ENCODE results near the gene NBPF6. TPM values are rescaled to one million over a fixed set of nuclear protein-coding genes. Genes with fewer than 3 reads are reported as not detected.
"Not testable (repeated sequence)": the region's sequence is repeated elsewhere in the genome, so short reads cannot be mapped to it uniquely, and the experiment has no call there.

The NBPF6 gene
- total RNA-seq, 1 donor from 2014 or later = not detected

DNA sequence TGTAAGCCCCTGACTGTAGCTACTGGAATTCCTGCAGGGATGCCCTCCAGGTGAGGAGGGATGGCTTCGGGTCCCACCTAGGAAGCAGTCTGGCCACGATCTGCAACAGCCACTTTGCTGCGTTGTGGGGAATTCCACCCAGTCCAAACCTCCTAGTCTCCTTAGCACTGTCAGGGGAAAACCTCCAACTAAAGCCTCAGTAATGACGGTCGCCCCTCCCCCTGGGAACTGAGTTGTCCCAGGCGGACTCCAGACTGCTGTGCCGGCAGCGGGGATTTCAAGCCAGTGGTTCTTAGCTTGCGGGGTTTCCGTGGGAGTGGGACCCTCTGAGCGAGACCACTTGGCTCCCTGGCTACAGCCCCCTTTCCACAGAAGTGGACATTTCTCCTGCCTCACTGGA is 18.1 kb upstream of the NBPF6 start:
- not testable (repeated sequence) for H3K4me3 ChIP-seq (ENCODE audit: insufficient read depth, low read depth, low read length); H3K4me1 ChIP-seq (ENCODE audit: insufficient read depth, low read length); FAIRE-seq; H3K9ac ChIP-seq (ENCODE audit: low read length); H3K27me3 ChIP-seq (ENCODE audit: insufficient read depth, low read length); H4K20me1 ChIP-seq (ENCODE audit: insufficient read depth, low read length); H3K4me2 ChIP-seq (ENCODE audit: low read length); H3K27me3 Mint-ChIP-seq (ENCODE audit: low read depth, unreplicated experiment); H3K9me3 ChIP-seq (ENCODE audit: insufficient read depth, low read depth, low read length); H3K9me3 Mint-ChIP-seq (ENCODE audit: unreplicated experiment); H3K36me3 ChIP-seq (ENCODE audit: insufficient read depth, low read length); H3K4me1 Mint-ChIP-seq (ENCODE audit: low read depth, unreplicated experiment); H3K36me3 Mint-ChIP-seq (ENCODE audit: low read depth, unreplicated experiment); H3K27ac Mint-ChIP-seq (ENCODE audit: unreplicated experiment); H2AFZ ChIP-seq (ENCODE audit: low read depth, low read length); H3K27ac ChIP-seq (ENCODE audit: low read depth, low read length); H3K79me2 ChIP-seq (ENCODE audit: insufficient read depth, low read length); H3K4me3 Mint-ChIP-seq (ENCODE audit: unreplicated experiment); DNase-seq (ENCODE audit: low read depth)

DNA sequence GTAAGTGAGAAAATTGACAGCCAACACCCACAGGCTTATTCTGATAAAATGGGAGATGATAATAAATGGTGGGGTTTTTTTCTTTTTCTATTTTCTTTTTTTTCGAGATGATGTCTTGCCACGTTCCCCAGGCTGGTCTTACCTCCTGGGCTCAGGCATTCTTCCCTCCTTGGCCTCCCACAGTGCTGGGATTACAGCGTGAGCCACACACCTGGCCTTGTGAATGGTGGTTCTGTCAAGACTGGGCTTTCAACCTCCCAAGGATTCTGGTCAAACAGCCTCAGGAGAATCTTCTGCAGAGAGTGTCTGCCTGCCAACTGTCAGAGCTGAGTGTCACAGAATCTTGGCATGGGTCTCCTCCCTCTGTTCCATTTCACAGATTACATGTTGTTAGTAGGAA is 16.7 kb upstream of the NBPF6 start:
- not testable (repeated sequence) for H3K4me2 ChIP-seq (ENCODE audit: low read length); H3K36me3 Mint-ChIP-seq (ENCODE audit: low read depth, unreplicated experiment); H3K79me2 ChIP-seq (ENCODE audit: insufficient read depth, low read length); H3K27me3 Mint-ChIP-seq (ENCODE audit: low read depth, unreplicated experiment); H2AFZ ChIP-seq (ENCODE audit: low read depth, low read length); H3K4me3 Mint-ChIP-seq (ENCODE audit: unreplicated experiment); H3K9ac ChIP-seq (ENCODE audit: low read length); H3K27ac Mint-ChIP-seq (ENCODE audit: unreplicated experiment); H3K36me3 ChIP-seq (ENCODE audit: insufficient read depth, low read length); H3K4me1 ChIP-seq (ENCODE audit: insufficient read depth, low read length); H3K4me3 ChIP-seq (ENCODE audit: insufficient read depth, low read depth, low read length); H3K27me3 ChIP-seq (ENCODE audit: insufficient read depth, low read length); DNase-seq (ENCODE audit: low read depth); FAIRE-seq; H4K20me1 ChIP-seq (ENCODE audit: insufficient read depth, low read length); H3K9me3 ChIP-seq (ENCODE audit: insufficient read depth, low read depth, low read length); H3K27ac ChIP-seq (ENCODE audit: low read depth, low read length); H3K9me3 Mint-ChIP-seq (ENCODE audit: unreplicated experiment); H3K4me1 Mint-ChIP-seq (ENCODE audit: low read depth, unreplicated experiment)

DNA sequence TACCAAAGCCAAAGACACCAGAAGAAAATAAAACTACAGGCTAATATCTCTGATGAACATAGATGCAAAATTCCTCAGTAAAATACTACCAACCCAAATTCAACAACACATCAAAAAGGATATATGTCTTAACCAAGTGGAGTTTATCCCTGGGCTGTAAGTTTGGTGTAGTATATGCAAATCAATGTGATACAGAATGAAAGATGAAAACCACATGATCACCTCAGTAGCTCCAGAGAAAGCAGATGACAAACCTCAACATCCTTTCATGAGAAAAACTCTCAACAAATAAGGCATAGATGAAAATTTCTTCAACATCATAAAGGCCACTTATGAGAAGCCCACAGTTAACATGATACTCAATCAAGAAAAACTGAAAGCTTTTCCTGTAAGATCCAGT is 11.6 kb upstream of the NBPF6 start:
- not testable (repeated sequence) for H3K27me3 ChIP-seq (ENCODE audit: insufficient read depth, low read length); H3K36me3 ChIP-seq (ENCODE audit: insufficient read depth, low read length); H2AFZ ChIP-seq (ENCODE audit: low read depth, low read length); H3K27ac ChIP-seq (ENCODE audit: low read depth, low read length); H4K20me1 ChIP-seq (ENCODE audit: insufficient read depth, low read length); H3K4me3 ChIP-seq (ENCODE audit: insufficient read depth, low read depth, low read length); H3K27ac Mint-ChIP-seq (ENCODE audit: unreplicated experiment); H3K9ac ChIP-seq (ENCODE audit: low read length); H3K4me2 ChIP-seq (ENCODE audit: low read length); H3K9me3 Mint-ChIP-seq (ENCODE audit: unreplicated experiment); H3K36me3 Mint-ChIP-seq (ENCODE audit: low read depth, unreplicated experiment); H3K4me1 Mint-ChIP-seq (ENCODE audit: low read depth, unreplicated experiment); H3K79me2 ChIP-seq (ENCODE audit: insufficient read depth, low read length); H3K4me3 Mint-ChIP-seq (ENCODE audit: unreplicated experiment); H3K27me3 Mint-ChIP-seq (ENCODE audit: low read depth, unreplicated experiment); DNase-seq (ENCODE audit: low read depth); H3K9me3 ChIP-seq (ENCODE audit: insufficient read depth, low read depth, low read length); H3K4me1 ChIP-seq (ENCODE audit: insufficient read depth, low read length)
- peak; percentile 79 for FAIRE-seq

DNA sequence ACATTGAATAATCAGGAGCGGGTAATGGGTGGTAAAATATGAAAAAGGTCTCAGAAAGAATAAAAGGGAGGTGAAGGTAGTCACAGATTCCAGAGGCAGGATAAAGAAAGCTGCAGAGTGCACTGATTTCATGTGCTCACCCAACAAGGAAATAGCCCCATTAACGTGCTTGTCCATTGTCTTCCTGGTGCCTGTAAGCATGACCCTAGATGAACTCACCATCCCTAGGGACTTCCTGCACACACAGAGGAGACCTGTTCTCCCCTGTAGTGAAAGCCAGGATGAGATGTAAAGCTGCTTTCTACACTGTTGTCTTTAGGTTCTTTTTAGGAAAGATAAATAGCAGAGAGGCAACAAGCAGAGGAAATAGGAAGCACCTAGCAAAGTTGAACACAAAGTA is 4.4 kb downstream of the NBPF6 start:
- not testable (repeated sequence) for H3K4me2 ChIP-seq (ENCODE audit: low read length); H3K4me3 Mint-ChIP-seq (ENCODE audit: unreplicated experiment); H3K9me3 ChIP-seq (ENCODE audit: insufficient read depth, low read depth, low read length); H3K4me1 Mint-ChIP-seq (ENCODE audit: low read depth, unreplicated experiment); H3K9ac ChIP-seq (ENCODE audit: low read length); H3K9me3 Mint-ChIP-seq (ENCODE audit: unreplicated experiment); H3K27ac ChIP-seq (ENCODE audit: low read depth, low read length); H3K36me3 Mint-ChIP-seq (ENCODE audit: low read depth, unreplicated experiment); H3K4me3 ChIP-seq (ENCODE audit: insufficient read depth, low read depth, low read length); H2AFZ ChIP-seq (ENCODE audit: low read depth, low read length); H3K27me3 Mint-ChIP-seq (ENCODE audit: low read depth, unreplicated experiment); H3K27ac Mint-ChIP-seq (ENCODE audit: unreplicated experiment); H3K4me1 ChIP-seq (ENCODE audit: insufficient read depth, low read length); FAIRE-seq; DNase-seq (ENCODE audit: low read depth); H3K79me2 ChIP-seq (ENCODE audit: insufficient read depth, low read length); H3K36me3 ChIP-seq (ENCODE audit: insufficient read depth, low read length); H3K27me3 ChIP-seq (ENCODE audit: insufficient read depth, low read length); H4K20me1 ChIP-seq (ENCODE audit: insufficient read depth, low read length)

DNA sequence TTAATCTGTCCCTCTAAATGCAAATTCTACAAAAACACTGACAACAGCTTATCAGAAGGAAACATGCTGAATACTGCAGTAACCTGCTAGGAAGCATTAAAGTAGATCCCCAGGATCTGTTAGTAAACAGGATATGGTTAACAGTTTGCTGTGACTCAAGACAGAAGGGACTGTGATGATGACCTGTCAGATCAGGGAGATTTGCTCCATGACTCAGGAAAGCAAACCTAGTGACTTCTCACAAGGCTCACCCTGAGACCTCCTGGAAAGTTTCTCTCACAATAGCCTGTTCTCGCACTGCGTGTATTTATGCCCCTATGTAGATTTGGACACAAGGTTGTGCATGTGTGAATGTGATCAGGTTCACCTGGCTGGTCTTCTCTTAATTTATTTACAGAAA is 8.5 kb downstream of the NBPF6 start:
- not testable (repeated sequence) for H3K9ac ChIP-seq (ENCODE audit: low read length); H3K4me3 ChIP-seq (ENCODE audit: insufficient read depth, low read depth, low read length); H3K9me3 ChIP-seq (ENCODE audit: insufficient read depth, low read depth, low read length); H3K27ac Mint-ChIP-seq (ENCODE audit: unreplicated experiment); H3K27me3 ChIP-seq (ENCODE audit: insufficient read depth, low read length); H3K4me2 ChIP-seq (ENCODE audit: low read length); DNase-seq (ENCODE audit: low read depth); H3K36me3 Mint-ChIP-seq (ENCODE audit: low read depth, unreplicated experiment); H3K9me3 Mint-ChIP-seq (ENCODE audit: unreplicated experiment); H3K4me3 Mint-ChIP-seq (ENCODE audit: unreplicated experiment); H3K79me2 ChIP-seq (ENCODE audit: insufficient read depth, low read length); H2AFZ ChIP-seq (ENCODE audit: low read depth, low read length); FAIRE-seq; H3K4me1 Mint-ChIP-seq (ENCODE audit: low read depth, unreplicated experiment); H3K27ac ChIP-seq (ENCODE audit: low read depth, low read length); H3K4me1 ChIP-seq (ENCODE audit: insufficient read depth, low read length); H3K36me3 ChIP-seq (ENCODE audit: insufficient read depth, low read length); H3K27me3 Mint-ChIP-seq (ENCODE audit: low read depth, unreplicated experiment); H4K20me1 ChIP-seq (ENCODE audit: insufficient read depth, low read length)

DNA sequence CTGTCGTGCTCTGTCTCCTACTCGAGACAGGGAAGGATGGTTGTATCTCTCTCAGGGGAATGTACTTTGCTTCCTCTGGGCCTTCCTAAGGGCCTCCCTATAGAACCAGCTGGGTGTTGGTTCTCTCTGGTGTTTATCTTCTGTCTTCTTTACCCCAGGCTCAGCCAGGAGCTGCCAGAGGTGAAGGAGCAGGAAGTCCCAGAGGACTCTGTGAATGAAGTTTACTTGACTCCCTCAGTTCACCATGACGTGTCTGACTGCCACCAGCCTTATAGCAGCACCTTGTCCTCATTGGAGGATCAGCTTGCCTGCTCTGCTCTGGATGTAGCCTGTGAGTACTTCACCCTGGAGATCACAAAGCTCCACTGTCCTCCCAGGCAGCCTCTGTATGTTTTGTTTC is 11.6 kb downstream of the NBPF6 start:
- not testable (repeated sequence) for H3K4me3 Mint-ChIP-seq (ENCODE audit: unreplicated experiment); H3K9me3 Mint-ChIP-seq (ENCODE audit: unreplicated experiment); H3K4me3 ChIP-seq (ENCODE audit: insufficient read depth, low read depth, low read length); H3K27ac ChIP-seq (ENCODE audit: low read depth, low read length); H3K4me1 ChIP-seq (ENCODE audit: insufficient read depth, low read length); H3K9ac ChIP-seq (ENCODE audit: low read length); H3K36me3 ChIP-seq (ENCODE audit: insufficient read depth, low read length); H4K20me1 ChIP-seq (ENCODE audit: insufficient read depth, low read length); DNase-seq (ENCODE audit: low read depth); H3K27ac Mint-ChIP-seq (ENCODE audit: unreplicated experiment); H3K9me3 ChIP-seq (ENCODE audit: insufficient read depth, low read depth, low read length); H3K36me3 Mint-ChIP-seq (ENCODE audit: low read depth, unreplicated experiment); H3K4me2 ChIP-seq (ENCODE audit: low read length); H2AFZ ChIP-seq (ENCODE audit: low read depth, low read length); FAIRE-seq; H3K27me3 ChIP-seq (ENCODE audit: insufficient read depth, low read length); H3K27me3 Mint-ChIP-seq (ENCODE audit: low read depth, unreplicated experiment); H3K79me2 ChIP-seq (ENCODE audit: insufficient read depth, low read length); H3K4me1 Mint-ChIP-seq (ENCODE audit: low read depth, unreplicated experiment)

All from astrocyte (in vitro differentiated cells and primary cell).